OCI-LY7 (cell line): Measurements from ENCODE around the gene CARS1. TPM values are rescaled to one million over a fixed set of nuclear protein-coding genes. Genes with fewer than 3 reads are reported as not detected.

ENCODE experiments used
- BruUV-seq: library from RNA; stranded (reverse); fragments of 400-500 nt; replicated peaks from 2 replicates; lab custom pipeline; 2021; lab: Mats Ljungman, UMichigan
- CTCF ChIA-PET: fragments of 300-600 bp; sonication (Branson Sonifier 250); formaldehyde crosslinking; loops from one replicate; lab custom pipeline; 2022; ENCODE audit warnings: antibody characterized with exemption; ENCODE audit not compliant: unreplicated experiment; lab: Charles Lee
- POLR2A ChIA-PET: fragments of 300-600 bp; sonication (Branson Sonifier 250); formaldehyde crosslinking; loops from one replicate; lab custom pipeline; 2022; ENCODE audit warnings: antibody characterized with exemption; lab: Charles Lee
- DNase-seq: peaks from one replicate; pipeline ENCODE4 v3.0.0-alpha.2; 2015; ENCODE audit warnings: low spot score
- H2AFZ ChIP-seq: fragments of 200-600 bp; sonication (generic), shearing (Covaris generic); 2 replicates; pipeline ENCODE4 v1.6.1; 2014; ENCODE audit warnings: mild to moderate bottlenecking, antibody characterized with exemption, low read length, moderate library complexity
- H3K27ac ChIP-seq: fragments of 200-600 bp; sonication (generic); 2 replicates; pipeline ENCODE4 v1.5.1; 2014; ENCODE audit warnings: mixed run types, low read depth, mild to moderate bottlenecking, moderate library complexity, low read length, inconsistent platforms; ENCODE audit not compliant: poor library complexity, severe bottlenecking
- H3K36me3 ChIP-seq: fragments of 200-600 bp; sonication (generic); 2 replicates; pipeline ENCODE4 v1.6.1; 2014; ENCODE audit warnings: mild to moderate bottlenecking, antibody characterized with exemption, low read length, moderate library complexity, mixed read lengths; ENCODE audit not compliant: insufficient read depth
- H3K4me1 ChIP-seq: fragments of 200-600 bp; sonication (generic); 2 replicates; pipeline ENCODE4 v1.5.1; 2014; ENCODE audit warnings: mild to moderate bottlenecking, low read length; ENCODE audit not compliant: insufficient read depth, poor library complexity, severe bottlenecking
- H3K4me2 ChIP-seq: fragments of 200-600 bp; sonication (generic); 2 replicates; pipeline ENCODE4 v1.6.1; 2014; ENCODE audit warnings: mild to moderate bottlenecking, low read length
- H3K4me3 ChIP-seq: fragments of 200-600 bp; sonication (generic); 2 replicates; pipeline ENCODE4 v1.5.1; 2014; ENCODE audit warnings: mild to moderate bottlenecking, low read depth, low read length; ENCODE audit not compliant: poor library complexity, severe bottlenecking
- H3K79me2 ChIP-seq: fragments of 200-600 bp; sonication (generic); 2 replicates; pipeline ENCODE4 v1.6.1; 2016; ENCODE audit warnings: low read depth, mild to moderate bottlenecking, low read length, moderate library complexity, mixed read lengths; ENCODE audit not compliant: insufficient read depth
- H3K9me2 ChIP-seq: fragments of 200-600 bp; sonication (generic); 2 replicates; pipeline ENCODE4 v1.6.1; 2016; ENCODE audit warnings: mild to moderate bottlenecking, low read length, mixed read lengths; ENCODE audit not compliant: insufficient read depth
- H3K9me3 ChIP-seq: fragments of 200-600 bp; sonication (generic); 2 replicates; pipeline ENCODE4 v1.6.1; 2014; ENCODE audit warnings: mild to moderate bottlenecking, mixed run types, low read length, mixed read lengths
- H4K20me1 ChIP-seq: fragments of 200-600 bp; sonication (generic); 2 replicates; pipeline ENCODE4 v1.6.1; 2014; ENCODE audit warnings: mild to moderate bottlenecking, antibody characterized with exemption, low read length, moderate library complexity, mixed read lengths; ENCODE audit not compliant: insufficient read depth
- EZH2phosphoT487 ChIP-seq: fragments of 200-600 bp; sonication (generic); IDR thresholded peaks from 2 replicates; pipeline ENCODE4 v1.6.1; 2018; ENCODE audit warnings: low read depth, borderline replicate concordance, mild to moderate bottlenecking, mixed run types, antibody characterized with exemption, low read length, moderate library complexity, mixed read lengths
- intact Hi-C: fragments of 100-400 bp; cut with micrococcal nuclease; formaldehyde crosslinking; loops from one replicate; pipeline ENCODE4 v1.10.0; 2022; ENCODE audit not compliant: unreplicated experiment
- total RNA-seq, 2 experiments: library from RNA; depleted of rRNA in 1 of 2; stranded (reverse); fragments of >200 nt in 1 of 2; shearing (Covaris generic) in 1 of 2; gene quantifications; 2 replicates each; pipeline ENCODE4 v1.2.3, GENCODE V29; 2014 to 2022
- TF ChIP-seq, protein P1 (sequence below): fragments of 200-600 bp; sonication (generic); conservative IDR thresholded peaks from 2 replicates; pipeline ENCODE4 v1.5.1; 2014; ENCODE audit warnings: mild to moderate bottlenecking, antibody characterized with exemption, low read length, moderate library complexity, mixed read lengths

Gene CARS1
- total RNA-seq, 2 experiments from 2014 or later = 58.3 to 88.8 TPM

- H3K27ac ChIP-seq = no peak overlapping the region
- BruUV-seq = no TSS peak
- H3K4me2 ChIP-seq = no peak overlapping the region
- no peaks in the 10 kb centered on the region for H3K9me2 ChIP-seq
- no peaks in the 10 kb centered on the region for H3K36me3 ChIP-seq
- H3K4me1 ChIP-seq = no peaks in the 10 kb centered on the region
- no peak for DNase-seq
- no peaks in the 10 kb centered on the region for H4K20me1 ChIP-seq
- intact Hi-C loops = no loop called here
- no peaks in the 10 kb centered on the region for H3K79me2 ChIP-seq
- H3K9me3 ChIP-seq = no peaks in the 10 kb centered on the region
- no peak overlapping the region for H2AFZ ChIP-seq
- CTCF ChIA-PET = no interaction called here
- no peak overlapping the region for H3K4me3 ChIP-seq
- no peak for TF ChIP-seq EZH2phosphoT487
- TF ChIP-seq, protein P1, sequence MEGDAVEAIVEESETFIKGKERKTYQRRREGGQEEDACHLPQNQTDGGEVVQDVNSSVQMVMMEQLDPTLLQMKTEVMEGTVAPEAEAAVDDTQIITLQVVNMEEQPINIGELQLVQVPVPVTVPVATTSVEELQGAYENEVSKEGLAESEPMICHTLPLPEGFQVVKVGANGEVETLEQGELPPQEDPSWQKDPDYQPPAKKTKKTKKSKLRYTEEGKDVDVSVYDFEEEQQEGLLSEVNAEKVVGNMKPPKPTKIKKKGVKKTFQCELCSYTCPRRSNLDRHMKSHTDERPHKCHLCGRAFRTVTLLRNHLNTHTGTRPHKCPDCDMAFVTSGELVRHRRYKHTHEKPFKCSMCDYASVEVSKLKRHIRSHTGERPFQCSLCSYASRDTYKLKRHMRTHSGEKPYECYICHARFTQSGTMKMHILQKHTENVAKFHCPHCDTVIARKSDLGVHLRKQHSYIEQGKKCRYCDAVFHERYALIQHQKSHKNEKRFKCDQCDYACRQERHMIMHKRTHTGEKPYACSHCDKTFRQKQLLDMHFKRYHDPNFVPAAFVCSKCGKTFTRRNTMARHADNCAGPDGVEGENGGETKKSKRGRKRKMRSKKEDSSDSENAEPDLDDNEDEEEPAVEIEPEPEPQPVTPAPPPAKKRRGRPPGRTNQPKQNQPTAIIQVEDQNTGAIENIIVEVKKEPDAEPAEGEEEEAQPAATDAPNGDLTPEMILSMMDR = no peak
- POLR2A ChIA-PET = no interaction called here
These were observed 27.8 kb upstream of the CARS1 start for GRCh38 chr11:3085052-3085451.

DNA sequence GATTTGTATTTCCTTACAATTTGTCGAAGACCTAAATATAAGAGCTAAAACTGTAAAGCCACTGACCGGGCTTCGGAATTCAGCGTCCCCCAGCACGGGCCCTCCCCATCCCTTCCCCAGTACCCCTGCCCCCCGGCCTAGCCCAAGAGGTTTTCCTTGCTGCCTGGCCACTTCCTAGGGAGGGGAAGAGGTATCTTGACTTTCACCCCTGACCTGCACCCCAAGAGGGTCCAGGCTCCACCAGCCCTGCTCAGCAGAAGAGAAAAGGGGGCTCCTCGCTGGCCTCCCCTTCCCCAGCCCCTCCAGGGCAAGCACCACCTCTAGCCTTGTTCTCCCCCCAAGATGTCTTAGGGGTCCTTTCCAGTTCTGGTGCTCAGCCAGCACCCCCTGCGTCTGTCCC, 26.1 kb upstream of the CARS1 start:
- no peak for TF ChIP-seq EZH2phosphoT487
- TF ChIP-seq, protein P1 = no peak
- Histone ChIP-seq H3K4me2 (no peak overlapping the region), H3K36me3 (no peaks in the 10 kb centered on the region), H3K79me2 (no peaks in the 10 kb centered on the region), H3K9me3 (no peaks in the 10 kb centered on the region), H3K27ac (no peak overlapping the region), H4K20me1 (no peaks in the 10 kb centered on the region), H3K4me3 (no peak overlapping the region), H3K9me2 (no peaks in the 10 kb centered on the region), H2AFZ (no peak overlapping the region), H3K4me1 (no peaks in the 10 kb centered on the region)
- ChIA-PET CTCF (no interaction called here), POLR2A (no interaction called here)
- intact Hi-C loops = no loop called here
- no TSS peak for BruUV-seq
- no peak for DNase-seq

GRCh38 chr11:3081386-3081751, 24.1 kb upstream of the CARS1 start:
- TF ChIP-seq EZH2phosphoT487 = no peak
- TF ChIP-seq, protein P1 = no peak
- Histone ChIP-seq H3K4me1 (no peaks in the 10 kb centered on the region), H2AFZ (no peak overlapping the region), H3K4me2 (no peak overlapping the region), H3K9me3 (no peaks in the 10 kb centered on the region), H3K9me2 (no peaks in the 10 kb centered on the region), H3K4me3 (no peak overlapping the region), H3K27ac (no peak overlapping the region), H3K36me3 (no peaks in the 10 kb centered on the region), H3K79me2 (no peaks in the 10 kb centered on the region), H4K20me1 (no peaks in the 10 kb centered on the region)
- BruUV-seq = no TSS peak
- intact Hi-C loops = no loop called here
- POLR2A ChIA-PET = interaction anchor here (0.6 to 0.7 kb wide), 2 partner anchors 84 to 714 kb away, joined by 3 read pairs; no protein-coding TSS in a partner anchor
- no peak for DNase-seq
- CTCF ChIA-PET = no interaction called here
